Measurements from ENCODE around the gene NRAP.

DNA sequence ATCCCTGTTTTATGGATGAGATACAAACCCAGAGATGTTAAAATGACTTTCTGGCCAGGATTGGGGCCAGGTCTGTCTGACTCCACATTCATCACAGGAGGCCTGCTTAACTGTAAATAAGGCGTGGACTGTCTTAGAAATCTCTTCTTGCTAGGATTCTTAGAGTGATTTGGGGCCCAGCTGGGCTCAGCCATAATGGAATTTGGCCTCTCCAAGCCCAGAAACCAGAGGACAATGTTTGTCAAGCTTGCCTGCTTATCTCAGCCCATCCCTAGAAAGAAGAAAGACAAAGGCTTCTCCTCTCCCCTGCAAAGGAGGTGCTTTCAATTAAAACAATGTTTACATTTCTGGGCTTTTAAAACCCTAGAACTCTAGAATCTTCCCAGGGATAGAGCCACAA is 108.1 kb downstream of the NRAP start:
- no peak for TF ChIP-seq USF1 (IDR thresholded peaks at IDR 0.05; ENCODE audit: borderline replicate concordance, low read depth)
- no peak for TF ChIP-seq REST (IDR thresholded peaks at IDR 0.05; ENCODE audit: low read depth, low read length)
- TF ChIP-seq EP300 (IDR thresholded peaks at IDR 0.05; ENCODE audit: borderline replicate concordance in 1 of 2, low read depth in 1 of 2, low read length in 1 of 2), result no peak
- TF ChIP-seq, protein P1, sequence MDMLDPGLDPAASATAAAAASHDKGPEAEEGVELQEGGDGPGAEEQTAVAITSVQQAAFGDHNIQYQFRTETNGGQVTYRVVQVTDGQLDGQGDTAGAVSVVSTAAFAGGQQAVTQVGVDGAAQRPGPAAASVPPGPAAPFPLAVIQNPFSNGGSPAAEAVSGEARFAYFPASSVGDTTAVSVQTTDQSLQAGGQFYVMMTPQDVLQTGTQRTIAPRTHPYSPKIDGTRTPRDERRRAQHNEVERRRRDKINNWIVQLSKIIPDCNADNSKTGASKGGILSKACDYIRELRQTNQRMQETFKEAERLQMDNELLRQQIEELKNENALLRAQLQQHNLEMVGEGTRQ (IDR thresholded peaks at IDR 0.05; ENCODE audit: borderline replicate concordance, low read depth, low read length), result no peak
- no peak for TF ChIP-seq SIN3A (IDR thresholded peaks at IDR 0.05; ENCODE audit: borderline replicate concordance, low read depth, low read length)
- TF ChIP-seq FOXM1 (IDR thresholded peaks at IDR 0.05; ENCODE audit: low read depth), result no peak
- TF ChIP-seq, protein P2, sequence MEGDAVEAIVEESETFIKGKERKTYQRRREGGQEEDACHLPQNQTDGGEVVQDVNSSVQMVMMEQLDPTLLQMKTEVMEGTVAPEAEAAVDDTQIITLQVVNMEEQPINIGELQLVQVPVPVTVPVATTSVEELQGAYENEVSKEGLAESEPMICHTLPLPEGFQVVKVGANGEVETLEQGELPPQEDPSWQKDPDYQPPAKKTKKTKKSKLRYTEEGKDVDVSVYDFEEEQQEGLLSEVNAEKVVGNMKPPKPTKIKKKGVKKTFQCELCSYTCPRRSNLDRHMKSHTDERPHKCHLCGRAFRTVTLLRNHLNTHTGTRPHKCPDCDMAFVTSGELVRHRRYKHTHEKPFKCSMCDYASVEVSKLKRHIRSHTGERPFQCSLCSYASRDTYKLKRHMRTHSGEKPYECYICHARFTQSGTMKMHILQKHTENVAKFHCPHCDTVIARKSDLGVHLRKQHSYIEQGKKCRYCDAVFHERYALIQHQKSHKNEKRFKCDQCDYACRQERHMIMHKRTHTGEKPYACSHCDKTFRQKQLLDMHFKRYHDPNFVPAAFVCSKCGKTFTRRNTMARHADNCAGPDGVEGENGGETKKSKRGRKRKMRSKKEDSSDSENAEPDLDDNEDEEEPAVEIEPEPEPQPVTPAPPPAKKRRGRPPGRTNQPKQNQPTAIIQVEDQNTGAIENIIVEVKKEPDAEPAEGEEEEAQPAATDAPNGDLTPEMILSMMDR (IDR thresholded peaks at IDR 0.05), result no peak
- TF ChIP-seq JUND (IDR thresholded peaks at IDR 0.05), result no peak
- TF ChIP-seq, protein P3, sequence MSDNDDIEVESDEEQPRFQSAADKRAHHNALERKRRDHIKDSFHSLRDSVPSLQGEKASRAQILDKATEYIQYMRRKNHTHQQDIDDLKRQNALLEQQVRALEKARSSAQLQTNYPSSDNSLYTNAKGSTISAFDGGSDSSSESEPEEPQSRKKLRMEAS (IDR thresholded peaks at IDR 0.05; ENCODE audit: low read depth), result no peak
